ENCODE data around the gene AEBP1.

Gene AEBP1

DNA sequence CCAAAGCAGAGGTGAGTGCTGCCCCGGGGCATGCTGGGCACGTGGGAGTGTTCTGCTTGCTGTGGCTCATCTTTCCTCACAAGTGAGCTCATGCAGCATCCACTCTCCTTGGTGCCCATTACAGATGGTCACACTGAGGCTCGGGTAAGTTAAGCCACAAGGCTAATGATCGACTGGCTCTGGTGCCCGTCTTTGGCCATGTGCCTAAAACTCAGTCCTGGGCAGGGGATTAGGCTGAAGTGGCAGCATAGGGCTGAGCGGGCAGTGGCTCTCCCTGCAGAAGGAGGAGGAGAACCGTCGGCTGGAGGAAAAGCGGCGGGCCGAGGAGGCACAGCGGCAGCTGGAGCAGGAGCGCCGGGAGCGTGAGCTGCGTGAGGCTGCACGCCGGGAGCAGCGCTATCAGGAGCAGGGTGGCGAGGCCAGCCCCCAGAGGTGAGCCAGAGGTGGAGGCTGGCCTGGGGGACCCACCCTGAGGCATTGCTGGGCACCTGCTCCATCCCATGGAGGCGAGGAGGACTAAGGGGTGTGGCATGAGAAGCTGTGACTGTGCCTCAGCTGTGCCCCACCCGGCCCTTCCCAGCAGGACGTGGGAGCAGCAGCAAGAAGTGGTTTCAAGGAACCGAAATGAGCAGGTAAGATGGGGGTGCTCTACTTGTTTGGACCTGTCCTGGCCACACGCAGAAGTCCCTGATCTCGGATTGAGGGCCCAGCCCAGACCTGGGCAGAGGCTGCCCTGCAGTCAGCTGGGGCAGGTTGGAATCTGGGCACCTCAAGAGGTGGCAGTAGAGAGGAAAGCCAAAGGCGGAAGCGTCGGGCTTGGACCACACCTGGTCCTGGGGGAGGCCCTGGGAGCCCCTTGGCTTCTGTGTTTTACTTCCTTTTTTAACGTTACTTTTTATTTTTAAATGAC is 46.0 kb upstream of the AEBP1 start:
- no peaks in the 10 kb centered on the region for H3K9me3 ChIP-seq (ENCODE audit: insufficient read depth, low read length, severe bottlenecking)
- no peaks in the 10 kb centered on the region for H3K4me1 ChIP-seq (ENCODE audit: insufficient read depth, low read length)
- no peak overlapping the region for H3K9ac ChIP-seq (ENCODE audit: low read depth, low read length)
- no peak for TF ChIP-seq EZH2 (IDR thresholded peaks at IDR 0.05; ENCODE audit: borderline replicate concordance, low read depth, low read length, severe bottlenecking)
- TF ChIP-seq, protein P1, sequence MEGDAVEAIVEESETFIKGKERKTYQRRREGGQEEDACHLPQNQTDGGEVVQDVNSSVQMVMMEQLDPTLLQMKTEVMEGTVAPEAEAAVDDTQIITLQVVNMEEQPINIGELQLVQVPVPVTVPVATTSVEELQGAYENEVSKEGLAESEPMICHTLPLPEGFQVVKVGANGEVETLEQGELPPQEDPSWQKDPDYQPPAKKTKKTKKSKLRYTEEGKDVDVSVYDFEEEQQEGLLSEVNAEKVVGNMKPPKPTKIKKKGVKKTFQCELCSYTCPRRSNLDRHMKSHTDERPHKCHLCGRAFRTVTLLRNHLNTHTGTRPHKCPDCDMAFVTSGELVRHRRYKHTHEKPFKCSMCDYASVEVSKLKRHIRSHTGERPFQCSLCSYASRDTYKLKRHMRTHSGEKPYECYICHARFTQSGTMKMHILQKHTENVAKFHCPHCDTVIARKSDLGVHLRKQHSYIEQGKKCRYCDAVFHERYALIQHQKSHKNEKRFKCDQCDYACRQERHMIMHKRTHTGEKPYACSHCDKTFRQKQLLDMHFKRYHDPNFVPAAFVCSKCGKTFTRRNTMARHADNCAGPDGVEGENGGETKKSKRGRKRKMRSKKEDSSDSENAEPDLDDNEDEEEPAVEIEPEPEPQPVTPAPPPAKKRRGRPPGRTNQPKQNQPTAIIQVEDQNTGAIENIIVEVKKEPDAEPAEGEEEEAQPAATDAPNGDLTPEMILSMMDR (IDR thresholded peaks at IDR 0.05; ENCODE audit: borderline replicate concordance, extremely low read depth, low read length, poor library complexity, severe bottlenecking), result no peak
- H3K79me2 ChIP-seq (ENCODE audit: insufficient read depth, low read length), result peaks cover 22% of the 10 kb centered on the region
- H3K27ac ChIP-seq (ENCODE audit: low read length), result no peak overlapping the region
- no peak overlapping the region for H3K4me2 ChIP-seq (ENCODE audit: insufficient read depth, low read length)
- no peak for DNase-seq
- no peaks in the 10 kb centered on the region for H3K27me3 ChIP-seq (ENCODE audit: insufficient read depth, low read length, poor library complexity)
- H4K20me1 ChIP-seq (ENCODE audit: insufficient read depth, low read length), result peaks cover 58% of the 10 kb centered on the region
- H2AFZ ChIP-seq (ENCODE audit: low read depth, low read length), result no peak overlapping the region
- ATAC-seq (ENCODE audit: insufficient read depth, low read depth), result no peak
- no peak overlapping the region for H3K4me3 ChIP-seq (ENCODE audit: low read depth in 1 of 2, low read length in 2 of 2)
- H3K36me3 ChIP-seq (ENCODE audit: insufficient read depth, low read length), result peaks cover 92% of the 10 kb centered on the region

- ATAC-seq (ENCODE audit: insufficient read depth, low read depth), result no peak
Measured at GRCh38 chr7:44058759-44059218, 45.4 kb upstream of the AEBP1 start.

DNA sequence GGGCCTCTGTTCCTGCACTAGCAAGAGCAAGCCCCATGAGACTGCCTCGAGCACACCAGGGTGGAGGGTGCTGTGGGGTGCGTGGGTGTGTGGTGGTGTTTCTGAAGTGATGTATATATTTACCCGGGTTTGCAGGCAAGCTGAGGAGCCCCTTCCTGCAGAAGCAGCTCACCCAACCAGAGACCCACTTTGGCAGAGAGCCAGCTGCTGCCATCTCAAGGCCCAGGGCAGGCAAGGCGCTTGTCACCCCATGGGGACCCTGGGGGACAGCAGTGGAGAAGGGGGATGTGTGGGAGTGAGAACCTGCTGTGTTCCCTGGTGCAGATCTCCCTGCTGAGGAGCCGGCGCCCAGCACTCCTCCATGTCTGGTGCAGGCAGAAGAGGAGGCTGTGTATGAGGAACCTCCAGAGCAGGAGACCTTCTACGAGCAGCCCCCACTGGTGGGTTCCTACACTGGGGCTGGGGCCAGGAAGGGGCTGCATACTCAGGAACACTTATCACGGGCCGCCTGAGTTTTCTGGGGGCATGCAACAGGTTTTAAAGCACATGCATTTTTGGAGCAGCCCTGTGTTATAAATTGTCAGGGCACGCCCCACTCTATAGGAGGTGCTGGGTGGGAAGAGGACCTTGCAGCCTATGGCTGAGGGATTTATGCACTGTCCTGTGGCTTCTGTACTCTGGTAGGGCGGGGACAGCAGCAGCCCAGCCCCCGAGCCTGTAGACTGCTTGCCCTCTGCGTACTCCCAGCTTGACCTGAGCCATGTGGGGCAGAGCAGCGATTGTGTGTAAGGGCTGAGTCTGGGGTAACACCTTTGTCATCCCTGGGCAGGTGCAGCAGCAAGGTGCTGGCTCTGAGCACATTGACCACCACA is 44.7 kb upstream of the AEBP1 start:
- Histone ChIP-seq H3K9me3 (ENCODE audit: insufficient read depth, low read length, severe bottlenecking) (no peaks in the 10 kb centered on the region), H2AFZ (ENCODE audit: low read depth, low read length) (no peak overlapping the region), H3K79me2 (ENCODE audit: insufficient read depth, low read length) (peaks cover 20% of the 10 kb centered on the region), H3K27me3 (ENCODE audit: insufficient read depth, low read length, poor library complexity) (no peaks in the 10 kb centered on the region), H3K9ac (ENCODE audit: low read depth, low read length) (no peak overlapping the region), H3K36me3 (ENCODE audit: insufficient read depth, low read length) (peaks cover 82% of the 10 kb centered on the region), H3K4me3 (ENCODE audit: low read depth in 1 of 2, low read length in 2 of 2) (no peak overlapping the region), H3K4me2 (ENCODE audit: insufficient read depth, low read length) (no peak overlapping the region), H4K20me1 (ENCODE audit: insufficient read depth, low read length) (peaks cover 58% of the 10 kb centered on the region), H3K4me1 (ENCODE audit: insufficient read depth, low read length) (no peaks in the 10 kb centered on the region), H3K27ac (ENCODE audit: low read length) (no peak overlapping the region)
- no peak for ATAC-seq (ENCODE audit: insufficient read depth, low read depth)
- no peak for TF ChIP-seq EZH2 (IDR thresholded peaks at IDR 0.05; ENCODE audit: borderline replicate concordance, low read depth, low read length, severe bottlenecking)
- TF ChIP-seq, protein P1 (IDR thresholded peaks at IDR 0.05; ENCODE audit: borderline replicate concordance, extremely low read depth, low read length, poor library complexity, severe bottlenecking), result no peak
- DNase-seq, result no peak

More at GRCh38 chr7:44058759-44059218, 45.4 kb upstream of the AEBP1 start:
- DNase-seq, result no peak
- no peaks in the 10 kb centered on the region for H3K27me3 ChIP-seq (ENCODE audit: insufficient read depth, low read length, poor library complexity)
- peaks cover 58% of the 10 kb centered on the region for H4K20me1 ChIP-seq (ENCODE audit: insufficient read depth, low read length)
- H3K9me3 ChIP-seq (ENCODE audit: insufficient read depth, low read length, severe bottlenecking), result no peaks in the 10 kb centered on the region
- H2AFZ ChIP-seq (ENCODE audit: low read depth, low read length), result no peak overlapping the region
- H3K9ac ChIP-seq (ENCODE audit: low read depth, low read length), result no peak overlapping the region
- TF ChIP-seq EZH2 (IDR thresholded peaks at IDR 0.05; ENCODE audit: borderline replicate concordance, low read depth, low read length, severe bottlenecking), result no peak
- TF ChIP-seq, protein P1 (IDR thresholded peaks at IDR 0.05; ENCODE audit: borderline replicate concordance, extremely low read depth, low read length, poor library complexity, severe bottlenecking), result no peak
- H3K79me2 ChIP-seq (ENCODE audit: insufficient read depth, low read length), result peaks cover 21% of the 10 kb centered on the region
- H3K4me2 ChIP-seq (ENCODE audit: insufficient read depth, low read length), result no peak overlapping the region
- H3K4me3 ChIP-seq (ENCODE audit: low read depth in 1 of 2, low read length in 2 of 2), result no peak overlapping the region
- H3K4me1 ChIP-seq (ENCODE audit: insufficient read depth, low read length), result no peaks in the 10 kb centered on the region
- H3K36me3 ChIP-seq (ENCODE audit: insufficient read depth, low read length), result peaks cover 88% of the 10 kb centered on the region
- no peak overlapping the region for H3K27ac ChIP-seq (ENCODE audit: low read length)

All from DND-41 (cell line).